K562 (cell line): ENCODE data around the gene PTPRG. TPM values are rescaled to one million over a fixed set of nuclear protein-coding genes. Genes with fewer than 3 reads are reported as not detected.

Experiments used
- ATAC-seq: fragments of 200-7000 bp; cut with Tn5 transposase; 3 replicates; pipeline ENCODE4 v1.9.1; 2020; ENCODE audit warnings: moderate library complexity
- BruUV-seq: library from RNA; stranded (reverse); fragments of 400-500 nt; replicated peaks from 2 replicates; lab custom pipeline; 2021; lab: Mats Ljungman, UMichigan
- CTCF ChIA-PET: fragments of 300-600 bp; formaldehyde crosslinking; extraction: SDS; loops from one replicate; lab custom pipeline; 2021; ENCODE audit warnings: low intra/inter-chr PET ratio; lab: Yijun Ruan, JAX
- POLR2A ChIA-PET: fragments of 300-600, 350-650 bp; sonication (Branson Sonifier 250); formaldehyde crosslinking; extraction: SDS; loops from one replicate; lab custom pipeline; 2021; ENCODE audit warnings: antibody characterized with exemption, inconsistent platforms; lab: Yijun Ruan, JAX
- DNase-seq, 4 experiments: peaks; one replicate each; pipeline versions ENCODE4 v3.0.0 to v3.0.0-alpha.2; 2011 to 2018; ENCODE audit warnings: low spot score in 3 of 4, mixed read lengths in 3 of 4; ENCODE audit errors: extremely low read depth in 1 of 4
- FAIRE-seq: peaks from 2 replicates; lab custom pipeline; 2011; peaks lifted over from hg19 to GRCh38; lab: Jason Lieb, UNC
- H2AFZ ChIP-seq: 2 replicates; pipeline ENCODE4 v1.6.0; 2011; ENCODE audit warnings: low read depth, low read length, control low read depth, inconsistent platforms
- H3K27ac ChIP-seq: fragments of 200-600 bp; 3 replicates; pipeline ENCODE4 v1.8.0; 2011; ENCODE audit warnings: low read depth, mild to moderate bottlenecking, control low read depth, inconsistent platforms, low read length, moderate library complexity, mixed read lengths; ENCODE audit errors: extremely low read depth
- H3K27me3 ChIP-seq, 2 experiments: fragments of 300-600 bp in 1 of 2; 2 replicates in 1 of 2; 3 replicates in 1 of 2; pipeline versions ENCODE4 v1.6.0 to v1.8.0; 2011; ENCODE audit warnings: inconsistent platforms in 2 of 2, low read length in 2 of 2, mild to moderate bottlenecking in 1 of 2, mixed read lengths in 1 of 2, moderate library complexity in 1 of 2; ENCODE audit not compliant: control insufficient read depth in 2 of 2, insufficient read depth in 2 of 2
- H3K36me3 ChIP-seq: fragments of 300-600 bp; 3 replicates; pipeline ENCODE4 v1.8.0; 2011; ENCODE audit warnings: mild to moderate bottlenecking, low read length, inconsistent platforms; ENCODE audit not compliant: control insufficient read depth, insufficient read depth
- H3K4me1 ChIP-seq, 2 experiments: fragments of 200-600 bp in 1 of 2; replicated peaks in 1 of 2; 2 replicates in 1 of 2; 3 replicates in 1 of 2; pipeline versions ENCODE4 v1.5.1 to v1.8.0; 2011; ENCODE audit warnings: inconsistent platforms in 2 of 2, low read length in 2 of 2, mild to moderate bottlenecking in 1 of 2, mixed read lengths in 1 of 2, moderate library complexity in 1 of 2; ENCODE audit not compliant: control insufficient read depth in 2 of 2, insufficient read depth in 2 of 2
- H3K4me2 ChIP-seq: 2 replicates; pipeline ENCODE4 v1.6.1; 2011; ENCODE audit warnings: low read length, control low read depth, inconsistent platforms, mixed read lengths; ENCODE audit not compliant: insufficient read depth
- H3K4me3 ChIP-seq: fragments of 200-600 bp; sonication (generic), shearing (Covaris generic); 2 replicates; pipeline ENCODE4 v1.5.1; 2016; ENCODE audit warnings: control low read depth, inconsistent platforms
- H3K79me2 ChIP-seq: fragments of 200-600 bp; 3 replicates; pipeline ENCODE4 v1.8.0; 2011; ENCODE audit warnings: low read length, inconsistent platforms; ENCODE audit not compliant: control insufficient read depth, insufficient read depth
- H3K9ac ChIP-seq, 2 experiments: 2 replicates each; pipeline versions ENCODE4 v1.6.0 to v1.6.1; 2011; ENCODE audit warnings: low read depth in 2 of 2, low read length in 2 of 2, control low read depth in 1 of 2, inconsistent platforms in 1 of 2, mild to moderate bottlenecking in 1 of 2, mixed read lengths in 1 of 2; ENCODE audit not compliant: insufficient read depth in 1 of 2
- H3K9me1 ChIP-seq: one replicate; pipeline ENCODE4 v1.6.0; 2011; ENCODE audit warnings: inconsistent platforms, mild to moderate bottlenecking, low read length, moderate library complexity; ENCODE audit not compliant: control insufficient read depth, insufficient read depth
- H3K9me3 ChIP-seq: replicated peaks from 2 replicates; pipeline ENCODE4 v1.5.1; 2011; ENCODE audit warnings: low read depth, low read length, inconsistent platforms; ENCODE audit not compliant: control insufficient read depth, insufficient read depth
- H4K20me1 ChIP-seq: replicated peaks from 2 replicates; pipeline ENCODE4 v1.6.1; 2011; ENCODE audit warnings: low read length, inconsistent platforms, mixed read lengths; ENCODE audit not compliant: control insufficient read depth, insufficient read depth
- CTCF ChIP-seq, 3 experiments: IDR thresholded peaks in 2 of 3; conservative IDR thresholded peaks in 1 of 3; 2 replicates each; pipeline ENCODE4 v1.5.1; 2011 to 2012; ENCODE audit warnings: low read length in 3 of 3, mild to moderate bottlenecking in 3 of 3, control low read depth in 2 of 3, improper control_type of control experiment in 1 of 3, inconsistent platforms in 1 of 3, low read depth in 1 of 3, mixed read lengths in 1 of 3, moderate library complexity in 1 of 3; ENCODE audit not compliant: insufficient read depth in 2 of 3
- GATAD2B ChIP-seq: fragments of 450-650 bp; IDR thresholded peaks from 2 replicates; pipeline ENCODE4 v1.6.1; 2017; ENCODE audit warnings: mild to moderate bottlenecking, borderline replicate concordance
- NR1H2 ChIP-seq: sonication (generic); formaldehyde crosslinking; IDR thresholded peaks from 2 replicates; pipeline ENCODE4 v1.4.0; 2020; ENCODE audit warnings: mild to moderate bottlenecking, missing genetic modification reagents
- PRDM10 ChIP-seq: fragments of 450-650 bp; IDR thresholded peaks from 2 replicates; pipeline ENCODE4 v1.6.1; 2018; ENCODE audit not compliant: partially characterized antibody
- XRCC4 ChIP-seq: IDR thresholded peaks from one replicate; pipeline ENCODE4 v1.6.1; 2011; ENCODE audit not compliant: insufficient read depth, insufficient read length; ENCODE audit errors: extremely low read depth
- ZNF586 ChIP-seq: fragments of 450-650 bp; formaldehyde crosslinking; conservative IDR thresholded peaks from 2 replicates; pipeline ENCODE4 v1.4.0; 2020; ENCODE audit warnings: mild to moderate bottlenecking, moderate library complexity
- WGBS: fragments of 100-300 bp; shearing (Covaris generic); methylation state at CpG from one replicate; pipeline ENCODE4 v1.1.6; 2016; ENCODE audit warnings: low coverage, mixed read lengths; ENCODE audit not compliant: insufficient coverage; ENCODE audit errors: missing lambda C conversion rate; 5-methylcytosine and 5-hydroxymethylcytosine counted together
- in situ Hi-C: fragments of 300-500 bp; cut with MboI; formaldehyde crosslinking; loops from 4 replicates; pipeline ENCODE4 v1.15.0; 2018; ENCODE audit warnings: inconsistent platforms, mixed read lengths
- intact Hi-C: fragments of 100-400 bp; cut with micrococcal nuclease; formaldehyde crosslinking; loops from 2 replicates; pipeline ENCODE4 v1.14.2; 2022
- polyA plus RNA-seq, 8 experiments: library from polyadenylated mRNA; depleted of rRNA in 4 of 8; stranded (reverse) in 5 of 8; unstranded in 3 of 8; fragments of >200 nt; fragmentation: Nextera tagmentation in 2 of 8; fragmentation: Illumina TruSeq in 1 of 8; extraction: Ambion mirVana in 2 of 8; extraction: Trizol in 1 of 8; gene quantifications; 2 replicates each; pipeline versions ENCODE4 v1.2.1 to v1.2.3, GENCODE V29; 2011 to 2014; ENCODE audit warnings: inconsistent platforms in 1 of 8, missing spikeins in 1 of 8
- total RNA-seq, 7 experiments: library from RNA; depleted of rRNA in 6 of 7; stranded (reverse); fragments of >200 nt in 6 of 7; fragmentation: Illumina TruSeq in 2 of 7; extraction: Trizol in 2 of 7; gene quantifications; 2 replicates each; pipeline versions ENCODE4 v1.2.1 to v1.2.3, GENCODE V29; 2011 to 2021; ENCODE audit warnings: low replicate concordance in 1 of 7
- TF ChIP-seq, protein P1 (sequence below): fragments of 450-650 bp; formaldehyde crosslinking; IDR thresholded peaks from 2 replicates; pipeline ENCODE4 v1.4.0; 2020; ENCODE audit warnings: mild to moderate bottlenecking

The PTPRG gene
- total and polyA plus RNA-seq, 9 of the 15 experiments (the other 6 are each of a cell fraction or from before 2014, with no cell fraction given), result 0.16 TPM; not detected in 8

- TF ChIP-seq GATAD2B (no peak), CTCF (IDR thresholded peaks at IDR 0.05 in 2 of 3, conservative IDR thresholded peaks at IDR 0.05 in 1 of 3; ENCODE audit: insufficient read depth in 2 of 3, low read depth in 1 of 3, low read length in 3 of 3) (no peak), NR1H2 (no peak), ZNF586 (no peak), XRCC4 (no peak), PRDM10 (no peak)
- TF ChIP-seq, protein P1, sequence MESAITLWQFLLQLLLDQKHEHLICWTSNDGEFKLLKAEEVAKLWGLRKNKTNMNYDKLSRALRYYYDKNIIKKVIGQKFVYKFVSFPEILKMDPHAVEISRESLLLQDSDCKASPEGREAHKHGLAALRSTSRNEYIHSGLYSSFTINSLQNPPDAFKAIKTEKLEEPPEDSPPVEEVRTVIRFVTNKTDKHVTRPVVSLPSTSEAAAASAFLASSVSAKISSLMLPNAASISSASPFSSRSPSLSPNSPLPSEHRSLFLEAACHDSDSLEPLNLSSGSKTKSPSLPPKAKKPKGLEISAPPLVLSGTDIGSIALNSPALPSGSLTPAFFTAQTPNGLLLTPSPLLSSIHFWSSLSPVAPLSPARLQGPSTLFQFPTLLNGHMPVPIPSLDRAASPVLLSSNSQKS (CRISPR knock-in tag), result no peak
- FAIRE-seq, result no peak
- Histone ChIP-seq H3K4me2 (no peak overlapping the region), H3K79me2 (no peaks in the 10 kb centered on the region), H3K36me3 (no peaks in the 10 kb centered on the region), H4K20me1 (no peaks in the 10 kb centered on the region), H3K4me3 (no peak overlapping the region), H3K9me1 (no peaks in the 10 kb centered on the region), H3K9me3 (no peaks in the 10 kb centered on the region), H3K27me3 (no peaks in the 10 kb centered on the region), H3K4me1 (no peaks in the 10 kb centered on the region), H2AFZ (no peak overlapping the region), H3K9ac (no peak overlapping the region), H3K27ac (no peak overlapping the region)
- in situ Hi-C loops (no loop called here), intact Hi-C loops (no loop called here)
- POLR2A ChIA-PET, result interaction anchor here (1.4 kb wide), 1 partner anchor 12 kb away, joined by 4 read pairs; no protein-coding TSS in a partner anchor
- no peak for DNase-seq
- CTCF ChIA-PET, result no interaction called here
- no TSS peak for BruUV-seq
- ATAC-seq, result no peak
- 0% methylated on average over 4 of the region's 4 CpGs for WGBS
These were observed 207.1 kb downstream of the PTPRG start for GRCh38 chr3:61768284-61769037.
